Thymus (tissue), 11 donors: ENCODE data around the gene ZDHHC8. TPM values are rescaled to one million over a fixed set of nuclear protein-coding genes. Genes with fewer than 3 reads are reported as not detected.
A peak's percentile ranks its signal among the peaks of the same experiment; 100 is the strongest.
"Not testable (repeated sequence)": the region's sequence is repeated elsewhere in the genome, so short reads cannot be mapped to it uniquely, and the experiment has no call there.

Source experiments
- DNase-seq, 9 donors: peaks; one replicate each; pipeline ENCODE4 v3.0.0-alpha.2; 2013; ENCODE audit warnings: low spot score in 9 of 9, low read depth in 6 of 9, missing footprints in 1 of 9
- H3K27ac ChIP-seq, 2 donors: one replicate each; pipeline ENCODE4 v1.5.1; 2013; ENCODE audit warnings: control low read depth in 1 of 2, low read depth in 1 of 2, low read length in 1 of 2, mild to moderate bottlenecking in 1 of 2, moderate library complexity in 1 of 2
- H3K27me3 ChIP-seq, 2 donors: one replicate each; pipeline ENCODE4 v1.5.1; 2013; ENCODE audit warnings: low read length in 1 of 2; ENCODE audit not compliant: control insufficient read depth in 2 of 2, insufficient read depth in 1 of 2
- H3K36me3 ChIP-seq, 2 donors: one replicate each; pipeline ENCODE4 v1.5.1; 2013; ENCODE audit warnings: low read length in 1 of 2, mild to moderate bottlenecking in 1 of 2, moderate library complexity in 1 of 2; ENCODE audit not compliant: control insufficient read depth in 2 of 2, insufficient read depth in 2 of 2
- H3K4me1 ChIP-seq, 2 donors: one replicate each; pipeline ENCODE4 v1.5.1; 2013; ENCODE audit warnings: low read length in 2 of 2; ENCODE audit not compliant: control insufficient read depth in 2 of 2, insufficient read depth in 2 of 2
- H3K4me3 ChIP-seq, 2 donors: one replicate each; pipeline ENCODE4 v1.5.1; 2013; ENCODE audit warnings: low read length in 2 of 2, control low read depth in 1 of 2, mild to moderate bottlenecking in 1 of 2
- H3K9me3 ChIP-seq, 2 donors: one replicate each; pipeline ENCODE4 v1.5.1; 2013; ENCODE audit warnings: low read length in 1 of 2, mild to moderate bottlenecking in 1 of 2; ENCODE audit not compliant: control insufficient read depth in 2 of 2, insufficient read depth in 1 of 2
- WGBS: extraction: QIAGEN DNeasy Blood & Tissue Kit; methylation state at CpG from one replicate; pipeline ENCODE4 v1.1.7; 2013; 5-methylcytosine and 5-hydroxymethylcytosine counted together
- polyA plus RNA-seq: library from polyadenylated mRNA; stranded (reverse); fragments of 200-250 nt; gene quantifications from one replicate; pipeline ENCODE4 v1.2.3, GENCODE V29; 2013
- total RNA-seq: library from RNA; stranded (reverse); fragments of 120-200 nt; gene quantifications from one replicate; pipeline ENCODE4 v1.2.4, GENCODE V29; 2013
- donor health status: healthy.

The ZDHHC8 gene
- total and polyA plus RNA-seq, 2 donors, result 7.2 to 35.1 TPM

GRCh38 chr22:20154602-20155187, 23.1 kb downstream of the ZDHHC8 start:
- no peaks in the 10 kb centered on the region for H3K9me3 ChIP-seq
- DNase-seq, result no peak
- peaks cover 0 to 15% of the 10 kb centered on the region in 2 donors for H3K27me3 ChIP-seq
- WGBS, result 85% methylated on average over 14 of the region's 14 CpGs
- H3K4me3 ChIP-seq, result no peak overlapping the region
- no peak overlapping the region for H3K27ac ChIP-seq
- H3K4me1 ChIP-seq, result peaks cover 0 to 40% of the 10 kb centered on the region in 2 donors
- H3K36me3 ChIP-seq, result no peaks in the 10 kb centered on the region

- WGBS, result 62% methylated on average over 30 of the region's 30 CpGs
Measured at GRCh38 chr22:20155330-20156041, 23.9 kb downstream of the ZDHHC8 start.

DNA sequence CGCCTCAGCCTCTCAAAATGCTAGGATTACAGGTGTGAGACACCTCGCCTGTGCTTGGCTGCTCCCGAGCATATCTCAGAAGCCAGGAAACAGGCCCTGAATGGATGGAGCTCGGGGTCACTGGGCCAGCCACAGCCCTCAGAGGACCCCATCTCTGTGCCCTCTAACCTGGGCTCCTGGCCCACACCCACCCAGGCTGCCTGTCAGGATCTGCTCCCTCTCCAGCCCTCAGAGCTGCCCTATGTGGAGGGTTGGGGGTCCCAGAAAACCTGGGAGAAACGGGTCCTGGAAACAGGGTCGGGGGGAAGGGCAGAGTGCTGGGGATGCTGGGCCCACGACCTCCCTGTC, 24.4 kb downstream of the ZDHHC8 start:
- no peaks in the 10 kb centered on the region for H3K9me3 ChIP-seq
- peaks cover 0 to 36% of the 10 kb centered on the region in 2 donors for H3K4me1 ChIP-seq
- WGBS, result 79% methylated on average over 7 of the region's 7 CpGs
- peaks cover 0 to 18% of the 10 kb centered on the region in 2 donors for H3K27me3 ChIP-seq
- H3K36me3 ChIP-seq, result no peaks in the 10 kb centered on the region
- H3K27ac ChIP-seq, result no peak overlapping the region
- no peak for DNase-seq
- no peak overlapping the region for H3K4me3 ChIP-seq

More at GRCh38 chr22:20155330-20156041, 23.9 kb downstream of the ZDHHC8 start:
- Histone ChIP-seq H3K27ac (no peak overlapping the region), H3K4me1 (peaks cover 0 to 36% of the 10 kb centered on the region in 2 donors), H3K36me3 (no peaks in the 10 kb centered on the region), H3K9me3 (no peaks in the 10 kb centered on the region), H3K4me3 (no peak overlapping the region), H3K27me3 (peaks cover 0 to 18% of the 10 kb centered on the region in 2 donors)
- DNase-seq, result peak in 1 of 9 donors; percentile 34

- no peaks in the 10 kb centered on the region for H3K9me3 ChIP-seq
- H3K27me3 ChIP-seq, result peaks cover 0 to 18% of the 10 kb centered on the region in 2 donors
- peak; percentile 65 to 95 (median 81) for DNase-seq
- H3K27ac ChIP-seq, result no peak overlapping the region
- H3K36me3 ChIP-seq, result no peaks in the 10 kb centered on the region
- H3K4me1 ChIP-seq, result peaks cover 0 to 36% of the 10 kb centered on the region in 2 donors
- H3K4me3 ChIP-seq, result no peak overlapping the region
- WGBS, result 62% methylated on average over 17 of the region's 17 CpGs
Measured at GRCh38 chr22:20156611-20157429, 25.2 kb downstream of the ZDHHC8 start.

GRCh38 chr22:20157430-20158183, 26.0 kb downstream of the ZDHHC8 start:
- DNase-seq, result no peak
- WGBS, result 80% methylated on average over 15 of the region's 15 CpGs
- H3K27me3 ChIP-seq, result peaks cover 0 to 18% of the 10 kb centered on the region in 2 donors

GRCh38 chr22:20158391-20159036, 26.9 kb downstream of the ZDHHC8 start:
- H3K36me3 ChIP-seq, result no peaks in the 10 kb centered on the region
- DNase-seq, result peak in 1 of 9 donors; percentile 35

More at GRCh38 chr22:20157430-20158183, 26.0 kb downstream of the ZDHHC8 start:
- no peak overlapping the region for H3K27ac ChIP-seq
- no peaks in the 10 kb centered on the region for H3K36me3 ChIP-seq
- H3K9me3 ChIP-seq, result no peaks in the 10 kb centered on the region
- peaks cover 0 to 36% of the 10 kb centered on the region in 2 donors for H3K4me1 ChIP-seq
- no peak overlapping the region for H3K4me3 ChIP-seq

GRCh38 chr22:20159076-20159475, 27.5 kb downstream of the ZDHHC8 start:
- Histone ChIP-seq H3K36me3 (no peaks in the 10 kb centered on the region), H3K27me3 (peaks cover 0 to 18% of the 10 kb centered on the region in 2 donors), H3K4me1 (peaks cover 0 to 36% of the 10 kb centered on the region in 2 donors), H3K9me3 (no peaks in the 10 kb centered on the region), H3K27ac (peak overlapping the region in 1 of 2 donors; percentile 47), H3K4me3 (no peak overlapping the region)
- no peak for DNase-seq
- WGBS, result 13% methylated on average over 9 of the region's 9 CpGs

More at GRCh38 chr22:20158391-20159036, 26.9 kb downstream of the ZDHHC8 start:
- peaks cover 0 to 36% of the 10 kb centered on the region in 2 donors for H3K4me1 ChIP-seq
- H3K27ac ChIP-seq, result peak overlapping the region in 1 of 2 donors; percentile 47
- no peaks in the 10 kb centered on the region for H3K9me3 ChIP-seq
- no peak overlapping the region for H3K4me3 ChIP-seq
- WGBS, result 18% methylated on average over 15 of the region's 15 CpGs
- peaks cover 0 to 18% of the 10 kb centered on the region in 2 donors for H3K27me3 ChIP-seq

DNA sequence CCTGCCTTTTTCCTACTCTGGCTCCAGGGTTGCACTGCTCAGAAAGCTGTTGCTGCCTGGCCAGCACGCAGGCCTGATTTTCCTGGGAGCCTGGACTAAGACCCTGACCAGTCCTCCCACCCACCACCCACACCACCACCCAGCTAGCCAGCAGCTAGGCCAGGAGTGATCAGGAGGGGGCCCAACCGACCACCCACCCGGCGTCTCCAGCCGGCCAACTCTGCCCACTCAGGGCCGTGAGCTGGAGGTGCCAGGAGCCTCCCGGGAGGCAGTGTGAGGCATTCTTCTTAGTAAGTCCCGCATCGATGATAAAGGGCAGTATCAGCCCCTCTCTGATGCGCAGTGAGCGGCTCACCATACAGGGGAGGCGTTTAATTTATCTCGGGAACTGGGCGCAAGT, 27.9 kb downstream of the ZDHHC8 start:
- WGBS, result 83% methylated on average over 11 of the region's 14 CpGs
- Histone ChIP-seq H3K27me3 (peaks cover 0 to 18% of the 10 kb centered on the region in 2 donors), H3K27ac (peak overlapping the region in 1 of 2 donors; percentile 37), H3K4me1 (peaks cover 0 to 36% of the 10 kb centered on the region in 2 donors)
- H3K9me3 ChIP-seq, DNase-seq, H3K36me3 ChIP-seq, H3K4me3 ChIP-seq: not testable (repeated sequence)
